Globus pallidus (tissue), 1 donor: Measurements from ENCODE around the gene PAQR4.

Experiments used
- DNase-seq: peaks from one replicate; pipeline ENCODE4 v3.0.0-alpha.2; 2015; ENCODE audit warnings: low spot score

Gene PAQR4

GRCh38 chr16:3022208-3022683, 53.1 kb downstream of the PAQR4 start:
- peak; percentile 33 for DNase-seq

- no peak for DNase-seq
Observed at GRCh38 chr16:3022684-3023414, 53.7 kb downstream of the PAQR4 start.
